NCI-H128 (cell line): ENCODE measurements around the gene RGS7.
"Not testable (repeated sequence)": the region's sequence is repeated elsewhere in the genome, so short reads cannot be mapped to it uniquely, and the experiment has no call there.

Experiments
- DNase-seq: peaks from one replicate; lab custom pipeline; 2025; ENCODE audit not compliant: unreplicated experiment; lab: John Stamatoyannopoulos, UW

RGS7 gene

DNA sequence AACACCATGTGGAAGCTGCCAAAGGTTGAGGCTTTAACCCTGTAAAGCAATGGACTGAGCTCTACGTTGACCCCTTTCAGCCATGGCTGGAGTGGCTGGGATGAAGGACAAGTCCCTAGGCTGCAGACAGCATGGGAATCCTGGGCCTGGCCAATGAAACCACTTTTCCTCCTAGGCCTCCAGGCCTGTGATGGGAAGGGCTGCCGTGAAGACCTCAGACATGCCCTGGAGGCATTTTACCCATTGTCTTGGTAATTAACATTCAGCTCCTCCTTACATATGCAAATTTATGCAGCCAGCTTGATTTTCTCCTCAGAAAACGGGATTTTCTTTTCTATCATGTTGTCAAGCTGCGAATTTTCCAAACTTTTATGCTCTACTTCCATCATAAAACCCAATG, 214.5 kb downstream of the RGS7 start:
- DNase-seq: no peak

DNA sequence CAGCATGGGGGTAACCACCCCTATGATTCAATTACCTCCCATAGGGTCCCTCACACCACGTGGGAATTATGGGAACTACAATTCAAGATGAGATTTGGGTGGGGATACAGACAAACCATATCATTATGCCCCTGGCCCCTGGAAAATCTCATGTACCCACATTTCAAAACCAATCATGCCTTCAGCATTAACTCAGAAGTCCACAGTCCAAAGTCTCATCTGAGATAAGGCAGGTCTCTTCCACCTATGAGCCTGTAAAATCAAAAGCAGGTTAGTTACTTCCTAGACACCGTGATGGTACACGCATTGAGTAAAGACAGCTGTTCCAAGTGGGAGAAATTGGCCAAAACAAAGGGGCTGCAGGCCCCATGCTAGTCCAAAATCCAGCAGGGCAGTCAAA, 215.4 kb downstream of the RGS7 start:
- DNase-seq: not testable (repeated sequence)

DNA sequence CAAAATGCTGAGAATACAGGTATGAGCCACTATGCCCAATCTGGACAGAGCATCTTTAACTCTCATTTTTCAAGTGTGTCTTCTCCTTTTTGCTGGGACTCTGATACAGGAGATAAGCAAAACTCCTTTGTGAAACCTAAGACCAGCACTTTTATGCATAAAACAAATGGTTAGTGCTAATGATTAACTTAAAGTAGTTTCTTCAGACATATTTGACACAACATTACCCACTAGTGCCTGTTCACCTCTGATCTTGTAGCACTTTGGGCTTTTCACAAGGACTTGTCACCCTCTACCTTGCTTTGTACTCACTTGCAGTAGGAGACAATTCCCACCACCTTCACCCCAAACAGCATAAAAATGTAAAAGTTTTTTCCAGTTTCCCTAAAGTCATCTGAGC, 216.3 kb downstream of the RGS7 start:
- DNase-seq: no peak

DNA sequence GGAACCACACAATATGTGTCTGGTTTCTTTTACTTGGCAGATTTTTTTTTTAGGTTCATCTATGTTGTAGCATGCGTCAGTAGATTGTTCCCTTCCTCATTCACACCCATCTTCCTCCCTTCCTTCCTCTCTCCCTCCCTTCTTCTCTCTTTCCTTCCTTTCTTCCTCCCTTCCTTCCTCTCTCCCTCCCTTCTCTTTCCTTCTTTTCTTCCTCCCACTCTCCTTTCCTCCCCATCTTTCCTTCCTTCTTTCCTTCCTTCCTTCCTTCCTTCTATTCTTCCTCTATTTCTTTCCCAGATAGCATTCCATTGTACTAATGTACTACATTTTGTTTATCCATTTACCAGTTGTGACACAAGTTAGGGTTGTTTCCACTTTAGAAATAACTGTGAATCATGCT, 218.0 kb downstream of the RGS7 start:
- DNase-seq: no peak

DNA sequence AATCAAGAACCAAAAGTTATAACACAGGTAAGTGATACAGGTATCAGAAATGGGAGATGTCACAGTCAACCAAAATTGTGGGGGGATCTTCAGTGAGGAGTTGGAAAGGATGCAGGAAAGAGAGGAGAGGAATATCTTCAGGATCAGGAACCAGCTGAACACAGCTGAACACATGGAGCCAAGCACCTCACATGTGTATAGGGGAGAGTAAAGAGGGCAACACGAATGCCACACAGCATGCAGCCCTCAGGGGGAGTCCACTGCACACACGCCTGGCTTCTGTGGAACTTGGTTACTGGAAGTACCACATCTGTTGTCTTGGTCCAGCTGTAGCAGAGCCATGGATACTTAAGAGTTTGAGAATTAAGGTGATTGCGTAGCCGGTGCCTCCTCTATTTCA, 218.8 kb downstream of the RGS7 start:
- DNase-seq: no peak

DNA sequence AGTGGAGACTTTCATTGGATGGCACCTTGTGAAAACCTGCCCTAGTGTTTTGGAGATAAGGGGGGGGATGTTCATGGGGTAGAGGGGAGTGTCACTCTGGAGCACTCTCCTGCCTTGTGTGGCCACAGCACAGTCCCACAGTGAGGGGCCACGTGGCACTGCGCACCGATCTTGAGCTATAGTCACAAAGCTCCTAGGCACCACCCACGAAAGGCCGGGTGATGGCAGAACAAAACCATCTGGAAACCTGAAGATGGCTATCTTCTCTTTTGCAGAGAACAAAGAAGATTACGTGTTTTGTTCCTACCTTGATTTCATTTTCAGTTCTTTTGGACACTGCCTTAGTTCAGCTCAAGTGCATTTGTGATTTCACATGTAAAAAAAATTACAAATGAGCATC, 220.6 kb downstream of the RGS7 start:
- DNase-seq: no peak

DNA sequence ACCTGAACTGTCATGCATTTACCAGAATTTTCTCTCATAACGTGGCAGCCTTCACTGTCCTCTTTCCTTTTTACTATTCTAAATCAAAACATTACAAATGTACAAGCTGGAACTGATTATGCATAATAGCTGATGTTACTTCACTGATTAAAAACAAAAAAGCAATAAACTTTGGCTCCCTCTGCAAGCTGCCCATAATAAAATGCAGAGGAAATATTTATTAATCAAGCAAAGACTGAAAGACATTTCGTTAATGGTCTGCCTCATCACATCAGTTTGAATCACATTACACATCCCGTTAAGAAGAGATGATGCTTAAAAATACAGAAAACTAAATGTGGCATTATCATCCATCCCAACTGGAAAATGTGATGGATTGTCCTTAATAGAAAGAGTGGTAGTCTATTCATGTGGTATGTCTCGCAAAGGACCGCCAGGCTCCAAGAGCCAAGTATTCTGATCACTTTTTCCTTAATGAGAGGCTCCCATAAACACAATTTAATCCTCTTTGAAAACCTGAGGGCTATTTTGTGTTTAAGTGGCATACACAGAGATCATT, 225.3 kb downstream of the RGS7 start:
- DNase-seq: no peak

DNA sequence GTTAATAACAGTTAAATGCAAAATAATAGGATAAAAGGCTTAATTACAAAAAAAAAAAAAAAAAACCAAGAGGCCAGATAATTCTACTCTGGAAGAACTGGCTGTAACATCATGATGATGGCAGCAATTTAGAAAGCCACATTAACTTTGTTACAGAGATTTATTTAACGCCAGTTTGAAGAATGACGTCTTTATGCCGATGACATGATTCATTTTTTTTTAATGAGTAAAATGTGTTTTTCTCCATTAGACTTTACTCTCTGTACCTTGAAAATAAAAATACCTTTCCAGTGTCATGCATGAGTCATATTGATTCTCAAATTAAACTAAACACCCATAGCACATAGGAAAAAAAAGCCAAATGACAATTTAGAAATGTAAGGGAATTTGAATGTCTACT, 226.1 kb downstream of the RGS7 start:
- DNase-seq: no peak

DNA sequence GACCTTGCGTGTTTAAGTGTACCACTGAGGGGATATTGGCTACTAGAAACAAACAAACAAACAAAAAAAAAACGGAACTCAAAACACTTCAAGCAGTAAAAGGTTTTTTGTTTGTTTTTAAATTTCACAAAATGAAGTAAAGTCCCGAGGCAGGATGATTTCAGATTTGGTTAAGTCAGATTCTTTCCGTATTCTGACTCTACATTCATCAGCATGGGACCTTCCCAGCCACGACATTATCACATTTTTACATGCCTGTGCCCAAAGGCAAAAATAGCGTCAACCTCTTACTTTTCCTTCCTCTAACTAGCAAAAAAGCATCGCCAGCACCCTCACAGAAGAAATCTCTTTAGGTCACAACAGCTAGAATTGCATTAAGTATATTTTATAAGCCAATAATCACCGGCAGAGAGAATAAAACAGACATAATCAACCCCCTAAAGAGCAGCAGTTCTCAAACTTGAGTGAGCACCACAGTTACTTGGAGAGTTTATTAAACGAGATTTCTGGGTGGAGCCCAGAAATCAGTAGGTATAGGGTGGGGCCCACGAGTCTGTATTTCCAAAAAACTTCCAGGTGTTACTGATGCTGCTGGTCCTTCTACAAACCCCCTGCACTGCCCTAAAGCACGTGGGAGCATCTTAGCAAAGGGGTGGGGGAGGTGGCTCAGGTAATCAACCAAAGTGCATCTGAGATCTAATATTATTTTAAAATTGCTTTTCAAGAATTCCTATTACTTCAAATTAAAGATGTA, 227.6 kb downstream of the RGS7 start:
- no peak for DNase-seq

DNA sequence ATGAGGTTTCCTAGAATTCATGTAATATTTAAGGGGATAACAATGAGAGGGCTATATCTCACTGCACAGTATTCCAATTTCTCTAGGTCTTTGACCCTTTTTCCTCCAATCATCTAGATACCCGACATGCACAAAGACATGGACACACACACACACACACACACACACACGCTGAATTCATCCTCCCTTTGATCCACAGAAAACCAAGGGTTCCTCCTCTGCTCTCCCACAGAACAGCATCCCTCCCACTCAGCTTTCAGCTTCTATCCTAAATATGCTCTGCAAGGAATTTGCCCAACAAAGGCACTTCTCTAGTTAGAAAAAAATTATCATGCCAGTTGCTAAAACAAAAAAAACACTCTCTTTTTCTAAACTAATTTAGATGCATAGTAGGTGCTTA, 231.7 kb downstream of the RGS7 start:
- no peak for DNase-seq

DNA sequence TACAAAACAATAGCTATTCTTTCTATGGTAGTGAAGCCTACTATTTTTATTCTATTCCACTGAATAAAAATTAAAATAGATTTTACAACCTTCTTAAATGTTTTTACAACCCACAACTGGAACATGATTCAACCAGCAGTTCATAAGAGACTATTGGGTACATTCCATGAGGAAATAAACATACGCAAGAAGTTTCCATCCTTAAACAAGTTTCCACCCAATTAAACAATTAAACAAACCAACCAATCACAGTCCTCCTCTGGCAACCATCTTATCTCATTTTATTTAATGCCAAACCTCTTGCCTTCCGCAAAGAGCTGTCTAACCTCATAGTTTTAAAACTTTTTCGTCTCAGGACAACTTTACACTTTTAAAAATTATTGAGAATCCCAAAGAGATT, 239.0 kb downstream of the RGS7 start:
- no peak for DNase-seq

DNA sequence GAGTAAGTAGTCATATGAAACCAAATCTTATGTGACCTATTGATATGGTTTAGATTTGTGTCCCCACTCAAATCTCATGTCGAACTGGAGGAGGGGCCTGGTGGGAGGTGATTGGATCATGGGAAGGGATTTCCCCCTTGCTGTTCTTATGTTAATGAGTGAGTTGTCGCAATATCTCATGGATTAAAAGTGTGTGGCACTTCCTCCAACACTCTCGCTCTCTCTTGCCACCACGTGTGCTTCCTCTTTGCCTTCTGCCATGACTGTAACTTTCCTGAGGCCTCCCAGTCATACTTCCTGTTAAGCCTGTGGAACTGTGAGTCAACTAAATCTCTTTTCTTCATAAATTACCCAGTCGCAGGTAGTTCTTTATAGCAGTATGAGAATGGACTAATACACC, 241.2 kb downstream of the RGS7 start:
- no peak for DNase-seq

DNA sequence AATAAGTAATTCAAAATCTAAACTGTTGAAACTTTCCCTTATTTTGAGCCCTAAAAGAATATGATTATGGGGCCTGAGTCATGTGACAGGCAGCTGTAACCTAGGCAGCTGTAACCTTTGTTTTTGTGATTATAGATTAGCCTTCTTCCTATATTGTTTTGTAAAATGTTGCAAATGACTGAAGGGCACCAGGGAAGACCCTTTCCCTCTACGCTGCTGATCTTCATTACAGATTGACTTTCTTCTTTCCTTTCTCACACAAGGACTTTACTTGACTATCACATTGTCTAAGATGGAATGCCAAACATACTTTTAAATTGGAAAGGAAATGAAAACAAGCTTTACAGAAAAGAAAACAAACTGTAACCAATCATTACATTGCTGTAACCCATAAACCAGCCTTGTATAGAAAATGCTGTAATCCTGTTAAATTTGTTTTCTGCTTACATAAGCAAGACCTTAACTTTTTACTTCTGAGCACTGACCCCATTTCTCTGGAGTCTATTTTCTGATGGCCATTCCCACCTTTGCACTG, 242.2 kb downstream of the RGS7 start:
- no peak for DNase-seq

DNA sequence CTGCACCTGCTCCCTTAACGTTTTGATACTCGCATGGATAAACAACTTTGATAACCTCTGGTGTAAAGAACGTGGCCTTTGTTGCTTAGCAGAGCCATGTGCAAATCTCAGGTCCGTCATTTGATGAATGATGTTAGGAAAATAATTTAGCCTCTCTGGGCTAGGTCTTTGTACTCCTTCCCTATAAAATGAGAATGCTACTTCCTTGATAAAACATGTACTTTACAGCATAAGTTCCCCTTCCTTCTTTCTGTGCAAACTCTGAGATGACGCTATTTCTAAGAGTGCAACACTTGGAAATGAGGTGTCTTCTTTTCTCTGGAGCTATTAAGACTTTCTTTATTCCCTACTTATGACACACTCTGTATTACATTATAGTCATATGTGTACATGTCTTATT, 243.4 kb downstream of the RGS7 start:
- no peak for DNase-seq

DNA sequence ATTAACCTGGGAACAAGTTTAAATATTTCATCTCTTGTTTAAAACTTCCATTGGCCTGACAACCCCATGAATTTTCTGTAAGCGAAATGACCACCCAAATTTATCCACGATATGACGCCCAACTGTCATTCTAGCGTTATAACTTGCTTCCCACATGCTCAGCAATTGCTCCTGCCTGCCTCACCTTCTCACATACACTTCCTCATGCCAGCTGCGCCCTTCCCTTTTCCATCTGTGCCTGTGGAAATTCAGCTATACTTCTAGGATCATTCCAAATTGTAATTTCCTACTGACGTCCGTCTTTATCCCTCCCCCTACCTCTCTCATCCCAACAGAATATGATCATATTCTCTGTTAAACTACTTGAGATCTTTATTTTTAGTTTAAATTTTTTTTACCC, 248.0 kb downstream of the RGS7 start:
- no peak for DNase-seq

DNA sequence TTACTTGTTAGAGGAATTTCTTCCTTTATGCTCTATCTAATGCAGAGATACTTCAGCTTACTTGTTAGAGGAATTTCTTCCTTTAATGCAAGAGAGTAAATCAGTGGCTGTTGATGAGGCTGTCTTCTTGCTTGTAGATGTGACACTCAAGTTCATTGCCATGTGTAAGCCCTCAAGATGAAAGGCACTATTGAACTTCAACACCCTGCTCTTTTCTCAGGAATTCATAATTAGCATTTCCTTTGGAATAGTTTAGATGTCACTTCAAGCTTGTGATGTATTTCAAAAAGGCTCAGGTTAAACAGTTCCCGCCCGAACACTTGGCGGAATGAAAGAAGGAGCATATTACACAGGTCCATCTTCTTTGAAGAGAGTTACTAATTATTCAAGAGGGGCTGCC, 251.9 kb downstream of the RGS7 start:
- DNase-seq: no peak

DNA sequence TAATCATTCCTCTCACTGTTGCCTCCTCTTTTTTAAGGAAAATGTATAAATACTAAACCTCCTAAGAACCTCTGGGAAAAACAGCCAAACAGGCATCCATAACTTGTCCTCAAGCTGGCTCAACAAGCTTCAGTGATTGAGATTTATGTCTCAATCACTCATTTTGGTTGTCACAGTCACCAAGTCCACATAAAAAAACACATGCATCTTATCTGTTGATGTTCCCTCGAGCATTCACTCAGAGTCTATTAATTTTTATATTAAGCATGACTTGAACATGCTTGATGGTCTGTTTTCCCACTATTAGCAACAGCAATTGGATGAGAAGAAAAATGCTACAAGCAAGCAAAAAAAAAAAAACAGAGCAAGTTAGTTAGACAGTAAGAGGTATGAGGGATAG, 254.3 kb downstream of the RGS7 start:
- DNase-seq: no peak

DNA sequence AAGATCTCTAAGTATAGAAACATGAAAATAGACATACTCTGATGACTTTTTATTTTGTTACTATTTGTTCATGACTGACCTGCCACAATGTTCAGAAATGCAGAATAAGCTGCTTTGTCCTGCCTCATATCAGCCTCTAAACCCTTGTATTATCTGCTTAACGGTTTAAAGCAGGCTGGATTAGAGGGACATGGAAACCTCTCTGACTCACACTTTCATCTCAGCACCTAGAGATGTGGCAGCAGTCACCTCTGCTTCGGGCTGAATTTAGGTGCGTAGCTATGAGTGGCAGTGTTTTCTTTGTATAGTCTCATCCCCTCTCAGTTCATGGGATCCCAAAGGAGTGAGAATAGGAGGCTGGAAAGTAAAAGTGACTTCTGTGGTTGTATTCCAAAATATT, 255.4 kb downstream of the RGS7 start:
- DNase-seq: no peak

DNA sequence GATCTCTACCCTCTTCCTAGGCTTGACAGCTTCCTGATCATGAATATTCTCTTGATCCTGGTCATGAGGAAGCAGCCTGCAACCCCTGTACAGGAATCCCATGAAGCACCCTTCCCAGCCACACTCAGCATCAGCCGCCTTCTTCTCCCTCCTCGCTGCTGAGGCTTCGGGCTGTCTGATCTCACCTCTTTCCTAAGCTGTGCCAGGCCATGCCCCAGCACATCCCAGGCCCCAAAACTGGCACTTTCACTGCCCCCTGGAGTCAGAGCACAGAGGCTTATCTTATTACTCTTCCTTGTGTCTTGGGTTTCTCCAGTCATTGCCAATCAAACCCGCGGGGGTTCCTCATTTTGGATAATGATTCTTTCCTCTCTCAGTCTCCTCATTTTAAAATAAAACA, 259.5 kb downstream of the RGS7 start:
- DNase-seq: no peak

DNA sequence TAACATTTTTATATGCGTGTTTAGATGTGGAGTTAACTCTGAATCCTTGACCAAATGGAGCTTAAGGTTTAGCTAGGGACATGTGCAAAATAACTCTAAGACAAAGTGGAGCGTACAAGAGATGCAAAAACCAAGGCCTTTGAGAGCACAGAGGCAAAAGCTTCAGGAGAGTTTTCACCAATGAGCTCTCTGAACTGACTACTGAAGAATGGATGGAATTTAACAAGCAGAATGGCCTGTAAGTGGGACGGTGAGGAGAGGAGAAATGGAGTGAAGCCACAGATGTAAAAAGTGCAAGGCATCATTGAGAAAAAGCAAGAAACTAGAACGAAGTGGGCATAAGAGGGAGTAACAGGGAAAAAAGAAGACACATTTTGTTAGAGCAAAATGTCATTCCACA, 260.0 kb downstream of the RGS7 start:
- DNase-seq: no peak

DNA sequence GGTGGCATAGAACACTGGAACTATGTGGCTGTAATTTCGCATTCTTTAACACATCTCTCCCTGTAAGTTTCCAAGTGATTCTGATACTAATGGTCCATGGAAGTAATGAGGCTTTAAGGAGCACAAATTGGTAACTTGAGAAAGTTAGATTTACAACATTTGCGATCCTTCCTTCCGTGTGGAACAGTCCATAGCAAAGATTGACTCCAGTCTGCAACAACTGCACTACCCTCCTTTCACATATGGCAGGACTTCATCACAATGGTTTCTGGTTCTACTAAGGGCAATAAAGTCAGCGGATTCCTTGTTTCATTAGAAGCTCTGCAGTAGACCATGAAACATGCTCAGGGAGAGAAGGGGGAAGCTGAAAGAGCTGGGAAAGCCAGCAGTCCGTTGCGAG, 261.2 kb downstream of the RGS7 start:
- no peak for DNase-seq

DNA sequence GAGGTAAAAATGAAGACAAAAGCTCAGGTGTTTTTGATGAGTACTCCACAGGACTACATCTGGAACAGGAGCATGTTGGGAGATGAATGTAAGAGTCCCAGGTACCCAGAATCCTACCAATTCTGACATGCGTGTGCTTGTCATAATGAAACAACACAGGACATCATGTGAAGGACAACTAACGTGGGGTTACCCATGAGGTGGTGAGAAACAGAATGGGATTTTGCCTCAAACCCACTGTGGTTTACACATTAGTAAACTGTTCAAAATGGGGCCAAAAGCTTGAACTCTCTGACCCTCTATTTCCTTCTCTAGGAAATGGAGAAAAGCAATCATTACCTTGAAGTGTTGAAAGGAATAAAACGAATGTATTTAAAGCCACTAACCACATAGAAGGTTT, 266.2 kb downstream of the RGS7 start:
- DNase-seq: no peak

DNA sequence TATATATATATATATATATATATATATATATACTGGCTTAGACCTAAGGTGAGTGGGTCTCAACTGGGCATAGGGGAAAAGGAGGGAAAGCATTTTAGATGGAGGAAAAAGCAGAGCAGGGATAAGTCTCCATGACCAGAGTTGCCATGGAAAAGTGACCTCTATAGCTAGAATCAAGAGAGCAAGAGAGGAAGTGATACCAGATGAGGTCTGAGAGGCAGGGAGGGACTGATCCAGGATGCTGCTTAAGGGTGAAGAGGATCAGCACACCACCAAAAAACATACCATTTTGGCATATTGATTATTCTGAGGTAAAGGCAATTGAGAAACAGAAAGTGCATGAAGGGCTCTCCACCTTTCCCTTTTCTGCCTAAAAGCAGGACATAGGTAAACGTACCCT, 267.9 kb downstream of the RGS7 start:
- DNase-seq: not testable (repeated sequence)
